Stomach (tissue), 4 donors: ENCODE measurements around the gene MEST.

Source experiments
- POLR2A ChIP-seq, 4 donors: fragments of 450-650 bp; IDR thresholded peaks; one replicate each; pipeline ENCODE4 v1.6.1; 2016; ENCODE audit warnings: antibody characterized with exemption in 4 of 4, control low read depth in 2 of 4, mild to moderate bottlenecking in 1 of 4, moderate library complexity in 1 of 4
- TF ChIP-seq, protein P1 (sequence below), 7 experiments: fragments of 450-650 bp in 4 of 7; fragments of 200-600 bp in 3 of 7; sonication (generic) in 3 of 7; IDR thresholded peaks; one replicate each; pipeline ENCODE4 v1.5.1; 2016 to 2019; ENCODE audit warnings: antibody characterized with exemption in 7 of 7, control low read depth in 2 of 7, mild to moderate bottlenecking in 1 of 7

DNA sequence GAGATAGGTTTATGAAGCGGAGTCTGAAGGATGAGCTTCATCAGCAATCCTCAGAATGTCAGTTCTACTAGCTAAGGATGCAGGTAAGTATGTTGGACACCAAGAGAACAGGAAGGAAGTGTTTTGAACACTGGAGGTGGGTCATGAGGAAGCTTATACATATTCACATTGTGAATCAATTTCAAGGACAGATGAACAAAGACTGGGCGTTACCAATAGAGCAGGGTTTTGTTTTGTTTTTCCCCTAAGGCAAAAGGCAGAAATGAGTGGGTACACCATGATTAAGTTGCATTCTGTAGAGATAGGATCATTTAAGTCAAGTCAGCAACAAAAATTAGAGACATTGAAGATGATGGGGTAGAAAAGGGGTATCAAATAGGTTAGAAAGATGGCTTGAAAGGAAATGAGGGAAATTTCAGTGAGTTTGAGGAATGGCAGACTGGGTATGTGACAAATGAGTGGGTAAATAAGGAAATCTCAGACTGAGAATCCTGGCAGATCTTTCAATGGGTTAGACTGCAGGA, 51.7 kb downstream of the MEST start:
- TF ChIP-seq, protein P1, sequence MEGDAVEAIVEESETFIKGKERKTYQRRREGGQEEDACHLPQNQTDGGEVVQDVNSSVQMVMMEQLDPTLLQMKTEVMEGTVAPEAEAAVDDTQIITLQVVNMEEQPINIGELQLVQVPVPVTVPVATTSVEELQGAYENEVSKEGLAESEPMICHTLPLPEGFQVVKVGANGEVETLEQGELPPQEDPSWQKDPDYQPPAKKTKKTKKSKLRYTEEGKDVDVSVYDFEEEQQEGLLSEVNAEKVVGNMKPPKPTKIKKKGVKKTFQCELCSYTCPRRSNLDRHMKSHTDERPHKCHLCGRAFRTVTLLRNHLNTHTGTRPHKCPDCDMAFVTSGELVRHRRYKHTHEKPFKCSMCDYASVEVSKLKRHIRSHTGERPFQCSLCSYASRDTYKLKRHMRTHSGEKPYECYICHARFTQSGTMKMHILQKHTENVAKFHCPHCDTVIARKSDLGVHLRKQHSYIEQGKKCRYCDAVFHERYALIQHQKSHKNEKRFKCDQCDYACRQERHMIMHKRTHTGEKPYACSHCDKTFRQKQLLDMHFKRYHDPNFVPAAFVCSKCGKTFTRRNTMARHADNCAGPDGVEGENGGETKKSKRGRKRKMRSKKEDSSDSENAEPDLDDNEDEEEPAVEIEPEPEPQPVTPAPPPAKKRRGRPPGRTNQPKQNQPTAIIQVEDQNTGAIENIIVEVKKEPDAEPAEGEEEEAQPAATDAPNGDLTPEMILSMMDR (IDR thresholded peaks at IDR 0.05) = no peak
- TF ChIP-seq POLR2A (IDR thresholded peaks at IDR 0.05) = no peak
